HG02943 (cell line): Measurements from ENCODE around the gene LRRC10.
A peak's percentile ranks its signal among the peaks of the same experiment; 100 is the strongest.

Experiments used
- ATAC-seq: cut with Tn5 transposase; IDR thresholded peaks from one replicate; pipeline ENCODE4 v1.9.1; 2021; ENCODE audit warnings: mild to moderate bottlenecking, low read depth, moderate library complexity; ENCODE audit not compliant: unreplicated experiment

LRRC10 gene, protein sequence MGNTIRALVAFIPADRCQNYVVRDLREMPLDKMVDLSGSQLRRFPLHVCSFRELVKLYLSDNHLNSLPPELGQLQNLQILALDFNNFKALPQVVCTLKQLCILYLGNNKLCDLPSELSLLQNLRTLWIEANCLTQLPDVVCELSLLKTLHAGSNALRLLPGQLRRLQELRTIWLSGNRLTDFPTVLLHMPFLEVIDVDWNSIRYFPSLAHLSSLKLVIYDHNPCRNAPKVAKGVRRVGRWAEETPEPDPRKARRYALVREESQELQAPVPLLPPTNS

DNA sequence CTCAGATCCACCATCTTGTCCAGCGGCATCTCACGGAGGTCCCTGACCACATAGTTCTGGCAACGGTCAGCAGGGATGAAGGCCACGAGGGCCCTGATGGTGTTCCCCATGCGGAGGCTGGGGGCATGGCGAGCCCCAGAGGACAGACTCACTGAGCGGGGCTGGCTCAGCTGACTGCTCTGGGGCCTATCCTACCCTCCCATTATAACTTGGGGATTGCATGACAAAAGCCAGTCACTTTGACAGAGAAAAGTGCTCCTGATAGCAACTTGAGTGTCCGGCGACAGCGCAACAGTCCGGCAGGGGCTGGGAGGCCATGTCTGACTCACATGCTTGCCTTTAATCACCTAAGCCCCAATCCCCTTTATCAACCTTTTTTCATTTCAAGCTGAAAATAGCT is at the start of gene LRRC10:
Gene LRRC10, minus strand, starts transcription at position 179 of the 400 bp plus-strand sequence. Its CDS starts 69 bp downstream, at position 110.
- no peak for ATAC-seq

DNA sequence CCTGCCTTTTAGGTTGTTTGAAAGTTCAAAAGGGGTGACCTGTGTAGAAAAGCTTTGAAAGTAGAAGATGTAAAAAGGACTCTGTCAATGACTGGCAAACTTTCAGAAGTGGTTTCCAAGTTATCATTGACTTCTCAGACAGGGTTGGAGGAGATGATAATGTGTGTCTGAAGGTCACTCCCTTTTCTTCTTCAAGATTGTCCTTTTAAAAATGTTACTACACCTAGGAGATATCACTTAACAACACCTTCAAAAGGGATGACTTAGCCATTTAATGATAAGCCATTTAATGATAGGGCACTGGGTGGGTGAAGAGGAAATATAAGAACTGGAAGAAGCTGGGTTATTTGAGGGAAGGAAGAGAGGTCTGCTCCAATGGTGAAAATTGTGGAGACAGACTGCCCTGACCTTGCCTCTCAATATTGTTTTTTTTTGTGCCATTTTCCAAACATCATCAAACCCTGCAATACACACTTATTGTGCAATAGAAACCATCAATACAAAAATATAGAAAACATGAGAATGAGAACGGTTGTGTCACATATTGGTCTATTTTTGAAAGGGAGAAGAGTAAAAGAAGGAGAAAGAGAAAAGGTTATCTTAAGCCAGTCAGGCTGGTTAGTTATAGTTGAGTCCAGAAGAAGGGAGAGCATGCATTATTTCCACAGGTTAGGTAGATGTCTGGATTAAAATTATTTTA is 49.6 kb upstream of the LRRC10 start:
- no peak for ATAC-seq

DNA sequence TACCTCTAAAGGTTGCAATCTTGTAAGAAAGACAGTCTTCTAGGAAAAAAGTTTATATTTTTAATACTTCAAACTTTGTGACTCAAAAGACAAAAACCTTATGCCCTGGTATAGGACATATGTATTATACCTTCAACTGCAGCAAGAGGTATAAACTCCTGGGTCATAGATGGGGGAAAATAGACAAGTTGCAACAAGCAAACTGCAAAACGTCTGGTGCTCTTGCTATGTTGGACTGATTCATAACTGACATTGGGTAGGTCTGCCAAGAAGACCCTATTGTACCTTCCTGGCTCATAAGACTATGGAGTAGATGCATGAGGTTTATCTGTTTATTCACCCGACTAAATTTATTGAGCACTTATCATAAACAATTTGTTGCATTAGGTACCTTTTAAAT is 47.5 kb upstream of the LRRC10 start:
- no peak for ATAC-seq

DNA sequence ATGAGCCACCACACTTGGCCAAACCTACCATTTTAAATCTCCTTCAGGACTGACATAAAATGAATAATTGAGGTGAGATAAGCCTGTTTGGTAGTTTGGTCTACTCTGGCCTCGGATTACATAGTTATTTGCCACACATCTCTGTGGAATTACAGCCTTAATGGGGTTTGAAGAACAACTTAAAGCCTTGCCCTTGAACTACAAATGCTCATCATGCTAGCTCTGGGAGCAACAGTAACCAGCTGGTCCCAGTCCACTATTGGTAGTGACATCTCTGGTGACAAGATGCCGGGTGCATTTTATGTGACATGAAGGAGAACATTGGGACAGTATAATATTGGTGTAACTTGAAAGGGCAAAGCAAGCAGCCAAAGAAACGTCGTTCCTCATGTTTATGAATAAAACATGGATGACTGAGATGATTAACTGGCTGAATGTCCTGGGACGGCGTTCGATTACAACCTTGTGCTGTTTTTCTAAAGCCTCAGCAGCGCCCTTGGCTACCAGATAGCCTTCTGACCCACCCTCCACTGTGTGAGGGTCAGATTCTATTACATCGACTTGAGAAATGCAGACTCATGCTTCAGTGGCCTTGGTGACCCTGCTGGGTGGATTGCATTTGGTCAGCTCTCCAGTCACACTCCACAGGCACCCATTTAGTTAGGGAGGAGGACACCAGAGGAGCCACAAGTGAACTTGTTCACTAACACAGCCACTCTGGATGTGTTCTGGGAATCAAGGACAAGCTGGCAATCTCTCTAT is 46.9 kb upstream of the LRRC10 start:
- no peak for ATAC-seq

DNA sequence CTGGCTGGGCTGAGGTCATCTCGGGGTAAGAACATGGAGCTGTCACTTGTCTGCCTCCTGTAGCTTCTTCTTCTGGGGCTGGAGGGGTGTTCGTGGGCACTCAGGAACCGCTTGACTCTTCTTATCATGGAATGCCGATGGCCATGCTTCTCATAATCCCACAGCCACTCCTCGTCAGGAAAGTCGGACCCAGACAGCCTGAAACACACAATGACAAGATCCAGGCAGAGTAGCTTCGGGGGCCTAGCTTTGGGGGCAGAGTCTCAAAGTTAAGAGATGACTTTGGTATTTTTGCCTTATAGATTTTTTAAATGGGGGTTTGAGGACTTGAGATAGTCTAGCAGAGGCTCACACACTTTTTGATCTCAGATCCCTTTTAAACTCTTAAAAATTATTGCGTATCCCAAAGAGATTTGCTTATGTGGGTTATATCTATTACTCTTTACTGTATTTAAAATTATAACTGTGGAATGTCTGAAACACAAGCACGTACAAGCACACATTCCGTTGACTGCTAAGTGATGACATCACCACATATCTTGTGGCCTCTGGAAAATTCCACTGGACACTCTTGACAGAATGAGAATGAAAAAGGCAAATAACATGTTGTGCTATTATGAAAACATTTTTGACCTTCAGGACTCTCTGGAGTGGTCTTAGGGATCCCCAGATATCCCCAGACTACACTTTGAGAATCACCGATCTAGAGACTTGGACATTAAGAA is 45.1 kb upstream of the LRRC10 start:
- no peak for ATAC-seq

DNA sequence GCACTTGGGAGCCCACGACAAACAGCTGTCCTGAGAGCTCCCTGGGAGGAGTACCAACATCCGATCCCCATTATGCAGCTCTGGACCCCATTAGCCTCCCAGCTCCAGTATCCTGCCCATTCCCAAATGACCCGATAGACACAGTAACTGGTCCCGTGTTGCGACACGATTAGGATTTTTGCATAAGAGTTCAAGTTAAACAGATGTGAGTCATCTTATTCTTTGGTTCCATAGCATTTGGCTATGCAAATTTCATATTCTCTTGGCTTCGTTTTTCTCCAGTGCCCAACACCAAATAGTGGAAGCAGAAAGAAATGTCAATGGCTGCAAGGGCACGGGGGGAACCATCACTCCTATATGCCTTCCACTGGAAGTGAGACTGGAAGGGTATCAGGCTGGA is 43.0 kb upstream of the LRRC10 start:
- no peak for ATAC-seq

DNA sequence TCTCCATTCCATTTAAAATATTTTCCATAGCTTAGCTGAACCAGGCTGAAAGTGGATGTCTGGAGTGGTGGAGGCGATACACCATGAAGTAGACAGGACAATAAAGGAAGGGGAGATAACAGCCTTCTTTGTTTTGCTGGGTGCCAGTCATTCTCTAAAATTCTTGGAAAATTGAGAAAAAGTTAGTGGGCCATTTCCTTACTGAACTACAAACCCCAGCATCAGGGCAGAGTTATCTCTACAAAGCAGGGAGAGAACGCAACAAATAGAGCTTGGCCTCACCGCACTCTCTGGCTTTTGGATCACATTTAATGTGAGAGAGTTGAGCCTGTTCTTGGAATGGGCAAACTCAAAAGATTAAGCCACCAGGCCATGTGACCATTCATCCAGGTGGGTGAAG is 41.2 kb upstream of the LRRC10 start:
- ATAC-seq = no peak

DNA sequence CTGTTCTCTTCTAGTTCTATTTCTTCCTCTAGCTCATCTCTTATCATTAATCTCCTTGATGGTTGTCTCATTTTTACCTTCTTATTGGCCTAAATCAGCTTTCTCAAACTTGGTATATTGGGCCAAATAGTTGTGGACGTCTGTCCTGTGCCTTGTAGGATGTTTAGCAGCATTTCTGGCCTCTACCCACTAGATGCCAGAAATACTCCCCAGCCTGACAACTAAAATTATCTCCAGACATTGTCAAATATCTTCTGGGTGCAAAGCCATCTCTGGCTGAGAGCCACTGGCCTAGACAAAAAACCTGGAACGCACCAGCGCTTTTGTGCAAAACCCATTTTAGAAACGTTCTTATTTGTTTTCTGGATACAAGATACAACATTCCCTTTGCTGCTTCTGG is 38.8 kb upstream of the LRRC10 start:
- ATAC-seq = no peak

DNA sequence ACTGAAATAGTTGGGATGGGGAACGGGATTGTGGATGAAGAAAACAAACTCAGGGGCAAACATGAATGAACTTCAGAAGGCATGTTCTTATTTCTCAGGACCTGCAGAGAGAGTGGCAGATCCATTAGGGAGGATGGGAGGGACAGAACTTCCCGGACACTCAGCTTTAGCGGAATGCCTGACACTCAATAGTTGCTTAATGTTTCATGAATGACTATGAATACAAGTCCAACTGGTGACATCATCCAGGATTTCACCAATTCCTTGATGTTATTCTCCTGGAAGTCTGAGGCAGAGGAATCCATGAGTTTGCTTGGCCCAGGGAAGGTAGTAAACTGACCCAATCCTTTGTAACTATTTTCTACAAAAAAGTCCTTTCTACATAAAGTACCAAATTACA is 37.8 kb upstream of the LRRC10 start:
- no peak for ATAC-seq

DNA sequence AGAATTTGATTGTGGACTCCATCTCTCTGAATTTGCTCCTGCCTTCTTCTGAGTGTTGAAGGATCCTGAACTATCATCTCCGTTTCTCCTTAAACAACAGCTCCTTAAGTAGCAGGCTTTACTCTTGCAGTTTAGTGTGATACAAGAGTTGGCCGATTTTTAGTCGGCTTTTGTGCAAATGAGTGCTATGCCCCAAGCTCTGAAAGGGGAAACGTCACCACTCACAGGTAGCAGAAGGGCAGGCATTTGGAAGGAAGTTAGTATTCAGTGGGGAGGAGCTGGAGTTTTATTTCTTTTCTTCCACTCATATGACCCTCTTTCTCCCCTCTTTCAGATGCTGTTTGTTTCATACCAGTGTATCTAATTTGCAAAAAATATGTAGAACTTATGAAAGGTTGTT is 36.5 kb upstream of the LRRC10 start:
- ATAC-seq = no peak

DNA sequence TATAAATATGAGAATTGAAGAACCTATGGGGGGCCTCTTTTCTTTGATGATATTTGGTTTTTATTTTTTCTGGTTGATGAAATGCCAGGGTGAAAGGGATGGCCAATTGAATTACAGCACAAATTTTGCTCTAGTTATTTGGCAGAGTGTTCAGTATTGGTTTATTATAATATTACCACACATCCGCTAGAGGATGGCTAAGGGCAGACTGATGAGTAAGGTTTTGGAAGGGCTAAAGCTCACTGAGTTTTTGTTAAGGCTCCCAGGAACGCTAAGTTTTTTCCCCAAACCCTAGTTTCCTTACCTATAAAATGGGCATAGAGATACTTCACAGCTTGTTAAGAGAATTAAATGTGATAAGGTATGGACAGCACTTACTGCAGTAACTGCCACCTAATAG is 34.3 kb upstream of the LRRC10 start:
- no peak for ATAC-seq

DNA sequence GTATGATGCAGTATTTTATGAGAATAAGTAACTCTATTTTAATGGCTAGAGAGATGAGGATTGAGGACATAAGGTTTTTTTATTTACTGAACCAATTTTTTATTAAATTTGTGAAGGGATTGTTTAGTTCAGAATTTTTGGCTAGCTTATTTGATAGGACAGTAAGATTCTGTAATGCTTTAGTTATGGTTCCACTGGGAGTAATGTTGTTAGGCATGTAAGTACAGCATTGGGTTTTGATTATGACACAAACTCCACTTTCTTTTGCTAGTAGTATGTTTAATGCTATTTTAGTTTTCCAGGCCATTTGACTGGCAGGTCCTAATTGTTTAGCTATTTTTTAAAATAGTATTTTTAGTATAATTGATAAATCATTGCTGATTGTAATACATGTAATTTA is 33.8 kb upstream of the LRRC10 start:
- no peak for ATAC-seq

DNA sequence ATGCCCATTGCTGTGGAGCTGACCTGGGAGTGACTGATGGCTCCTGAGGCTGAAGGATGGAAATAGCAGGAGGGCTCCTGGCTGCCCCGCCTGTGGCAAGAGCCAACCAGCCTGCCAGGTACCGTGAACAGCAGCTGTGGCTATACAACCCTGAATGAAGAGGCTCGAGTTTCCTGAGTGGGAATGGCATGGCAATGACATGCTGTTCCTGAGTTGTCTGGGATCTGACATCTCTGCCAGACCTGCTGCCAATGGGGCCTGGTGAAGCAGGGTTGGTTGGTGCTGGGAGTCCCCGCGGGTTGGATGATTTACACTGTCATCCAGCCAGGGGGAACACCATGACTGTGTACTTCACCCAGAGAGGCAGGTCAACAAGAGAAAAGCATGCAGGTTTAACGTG is 31.8 kb upstream of the LRRC10 start:
- ATAC-seq = no peak

DNA sequence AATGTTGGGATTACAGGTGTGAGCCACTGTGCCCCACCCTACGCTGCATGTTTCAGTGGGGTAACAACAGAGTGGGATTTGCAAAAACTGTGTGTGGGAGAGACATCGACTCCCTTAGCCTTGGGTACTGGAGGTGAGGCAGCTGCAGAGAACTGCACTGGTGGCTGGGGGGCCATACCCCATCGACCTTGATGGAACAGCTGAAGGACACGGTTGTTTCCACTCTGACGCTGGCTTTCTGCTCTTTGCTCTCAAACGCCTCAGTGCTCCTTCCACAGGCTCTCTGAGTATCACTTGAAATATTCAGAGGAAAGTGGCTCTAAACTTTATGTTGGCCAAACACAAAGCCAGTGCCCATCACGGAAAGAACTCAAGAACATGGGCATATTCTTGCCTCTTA is 30.8 kb upstream of the LRRC10 start:
- no peak for ATAC-seq

DNA sequence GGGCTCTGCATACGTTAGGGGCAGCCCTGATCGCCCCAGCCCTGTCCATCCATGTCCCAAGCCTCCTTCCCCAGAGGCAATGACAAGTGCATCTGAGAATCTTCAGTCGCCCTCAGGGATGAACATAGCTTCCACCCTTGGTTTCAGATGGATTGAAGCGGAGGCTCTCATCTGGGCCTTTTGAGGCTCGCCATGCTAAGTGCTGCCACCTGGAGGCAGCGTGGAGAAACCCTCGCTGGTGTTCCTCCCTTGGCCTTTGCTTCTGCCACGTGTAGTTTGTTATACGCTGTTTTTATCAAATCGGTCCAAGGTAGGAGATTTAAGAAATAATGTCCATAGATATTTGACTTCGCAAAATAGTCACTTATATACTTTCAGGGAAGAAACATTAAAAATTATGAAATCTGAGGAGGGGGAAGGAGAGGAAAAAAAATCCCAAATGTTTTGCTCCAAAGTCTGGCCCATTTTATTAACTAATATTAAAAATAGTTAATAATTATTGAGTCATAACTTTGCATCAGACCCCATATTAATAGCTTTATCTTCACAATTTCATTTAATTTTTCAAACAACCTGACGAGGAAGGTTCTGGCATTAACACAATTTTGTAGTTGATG is 28.8 kb upstream of the LRRC10 start:
- peak; percentile 81 for ATAC-seq

DNA sequence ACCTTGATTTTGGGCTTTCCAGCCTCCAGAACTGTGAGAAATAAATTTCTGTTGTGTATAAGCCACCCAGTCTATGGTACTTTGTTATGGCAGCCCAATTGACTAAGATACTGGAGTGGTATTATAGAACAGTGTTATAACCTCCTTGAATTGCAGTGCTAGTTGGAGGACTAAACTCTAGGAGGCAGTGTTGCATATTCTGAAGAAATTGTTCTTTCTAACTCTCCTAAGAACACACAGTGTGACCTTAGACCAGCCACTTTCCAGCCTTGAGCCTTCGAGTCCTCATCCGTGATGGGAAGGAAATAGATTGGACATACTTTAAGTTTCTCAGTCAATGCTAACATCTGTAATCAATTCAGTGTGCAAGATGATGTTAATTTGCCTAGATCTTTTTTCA is 22.4 kb upstream of the LRRC10 start:
- no peak for ATAC-seq

DNA sequence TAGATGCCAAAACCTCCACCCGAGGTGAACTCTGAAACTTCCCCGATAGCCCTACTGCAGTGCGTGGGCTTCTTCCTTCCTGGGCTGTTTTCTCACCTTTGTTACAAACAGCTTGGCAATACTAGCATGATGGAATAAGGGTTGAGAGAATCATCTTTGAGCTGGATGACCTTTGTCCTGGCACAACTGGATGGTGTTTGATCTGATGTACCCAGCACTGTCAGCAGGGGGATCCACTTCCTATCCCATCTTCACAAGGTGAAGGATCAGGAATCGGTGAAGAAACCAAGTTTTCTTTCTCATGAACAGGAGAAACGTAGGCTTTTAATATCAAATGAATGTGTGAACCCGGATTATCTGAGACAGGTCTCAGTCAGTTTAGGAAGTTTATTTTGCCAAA is 19.5 kb upstream of the LRRC10 start:
- ATAC-seq = no peak

DNA sequence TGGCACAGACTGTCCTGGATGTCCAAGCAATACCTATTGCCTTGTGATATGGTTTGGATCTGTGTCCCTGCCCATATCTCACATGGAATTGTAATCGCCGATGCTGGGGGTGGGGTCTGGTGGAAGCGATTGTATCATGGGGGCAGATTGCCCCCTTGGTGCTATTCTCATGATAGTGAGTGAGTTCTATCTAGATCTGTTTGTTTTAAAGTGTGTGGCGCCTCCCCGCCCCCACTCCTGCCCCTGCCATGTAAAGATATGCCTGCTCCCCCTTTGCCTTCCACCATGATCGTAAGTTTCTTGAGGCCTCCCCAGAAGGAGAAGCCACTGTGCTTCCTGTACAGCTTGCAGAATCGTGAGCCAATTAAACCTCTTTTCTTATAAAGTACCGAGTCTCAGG is 16.8 kb upstream of the LRRC10 start:
- no peak for ATAC-seq

DNA sequence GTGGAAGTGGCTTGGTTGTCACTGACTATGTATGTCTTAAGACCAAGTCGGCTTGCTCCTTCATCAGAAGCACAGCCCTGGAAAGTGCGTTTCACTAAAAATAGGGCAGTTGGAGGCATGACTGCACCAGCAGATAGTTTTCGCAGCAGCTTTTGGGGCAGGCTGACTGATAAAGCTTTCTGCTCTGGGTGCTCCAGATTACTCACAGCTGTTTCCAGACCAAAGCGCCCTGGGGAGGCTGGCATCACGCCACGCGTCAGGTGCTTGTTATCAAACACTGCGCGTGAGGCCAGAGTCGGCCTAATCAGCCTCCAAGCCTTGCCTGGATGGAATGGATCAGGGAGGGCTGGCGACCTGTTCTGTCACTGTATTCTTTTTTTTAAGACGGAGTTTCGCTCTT is 13.3 kb upstream of the LRRC10 start:
- ATAC-seq = no peak

DNA sequence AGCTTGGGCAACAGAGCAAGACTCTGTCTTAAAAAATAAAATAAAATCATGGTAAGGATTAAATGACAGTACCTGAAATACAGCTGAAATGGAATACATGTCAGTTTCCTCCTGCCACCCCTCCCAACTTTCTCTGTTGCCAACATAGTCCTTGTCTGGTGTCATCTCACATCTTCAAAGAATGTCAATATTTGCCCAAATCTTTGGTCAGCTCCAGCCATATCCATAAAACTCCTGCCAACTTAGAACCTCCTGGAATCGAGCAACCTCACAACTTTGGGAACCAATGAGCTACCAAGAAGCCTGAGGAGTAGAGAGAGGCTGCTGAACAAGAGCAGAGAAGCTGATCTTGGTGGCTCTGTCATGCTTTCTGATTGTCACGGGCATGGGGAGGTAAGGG is 10.8 kb upstream of the LRRC10 start:
- ATAC-seq = no peak

DNA sequence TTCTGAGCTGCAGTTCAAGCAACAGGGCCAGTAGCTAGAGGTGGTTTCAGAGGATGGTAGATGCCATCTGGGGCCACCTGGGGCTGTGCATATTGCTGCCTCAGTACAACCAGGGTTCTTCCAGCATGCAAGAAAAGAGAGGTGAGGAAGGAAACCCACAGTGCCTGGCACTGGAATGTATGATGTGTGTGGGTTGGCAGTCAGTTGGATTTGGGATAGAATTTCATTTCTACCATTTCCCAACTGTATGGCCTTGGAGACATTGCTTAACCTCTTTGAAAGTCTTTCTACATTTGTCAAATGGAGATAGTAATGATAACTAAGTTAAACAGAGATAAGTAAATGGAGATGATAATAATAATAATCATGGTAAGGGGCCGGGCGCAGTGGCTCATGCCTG is 10.2 kb upstream of the LRRC10 start:
- ATAC-seq = no peak
